ENCODE data around the gene RNF150.

GRCh38 chr4:140930557-140930956 is 202.7 kb downstream of the RNF150 start:
- TF ChIP-seq USF2 (IDR thresholded peaks at IDR 0.05; ENCODE audit: low read depth, low read length) (no peak), POLR2A (IDR thresholded peaks at IDR 0.05; ENCODE audit: low read depth, low read length) (no peak), CTCF (conservative IDR thresholded peaks at IDR 0.05; ENCODE audit: low read depth, low read length) (no peak), SMC3 (IDR thresholded peaks at IDR 0.05; ENCODE audit: low read depth, low read length) (no peak), RAD21 (IDR thresholded peaks at IDR 0.05; ENCODE audit: low read length) (no peak), MXI1 (IDR thresholded peaks at IDR 0.05; ENCODE audit: borderline replicate concordance, low read depth, low read length) (no peak), MAZ (IDR thresholded peaks at IDR 0.05; ENCODE audit: borderline replicate concordance, low read depth, low read length) (no peak), RCOR1 (IDR thresholded peaks at IDR 0.05; ENCODE audit: insufficient replicate concordance, low read length) (no peak), MAFK (IDR thresholded peaks at IDR 0.05; ENCODE audit: low read depth, low read length) (no peak), BHLHE40 (IDR thresholded peaks at IDR 0.05; ENCODE audit: low read depth, low read length) (no peak)
